Activated B cell treated with CpG ODN at 0.5 μM for 24 hours (primary cell): Measurements from ENCODE around the gene KDM4B. TPM values are rescaled to one million over a fixed set of nuclear protein-coding genes. Genes with fewer than 3 reads are reported as not detected.

Source experiments
- ATAC-seq: fragments of 200-7000 bp; cut with Tn5 transposase; one replicate; pipeline ENCODE4 v1.10.0; 2021; ENCODE audit warnings: low read depth, mild to moderate bottlenecking, moderate library complexity
- CTCF ChIA-PET: fragments of 350-600 bp; sonication (Branson Sonifier 250); formaldehyde crosslinking; loops from one replicate; lab custom pipeline; 2021; ENCODE audit warnings: antibody characterized with exemption; lab: Charles Lee
- POLR2A ChIA-PET: fragments of 350-600 bp; sonication (Branson Sonifier 250); formaldehyde crosslinking; loops from one replicate; lab custom pipeline; 2021; ENCODE audit warnings: antibody characterized with exemption; lab: Charles Lee
- DNase-seq: peaks from one replicate; pipeline ENCODE4 v3.0.0; 2022
- H3K27ac Mint-ChIP-seq: one replicate; pipeline ENCODE4 v1.8.0; 2020; ENCODE audit warnings: mixed read lengths
- H3K27me3 Mint-ChIP-seq: one replicate; pipeline ENCODE4 v1.8.0; 2021; ENCODE audit warnings: mixed read lengths
- H3K36me3 Mint-ChIP-seq: one replicate; pipeline ENCODE4 v1.8.0; 2021; ENCODE audit warnings: low read depth, mixed read lengths
- H3K4me1 Mint-ChIP-seq: one replicate; pipeline ENCODE4 v1.8.0; 2021; ENCODE audit warnings: mixed read lengths
- H3K4me3 Mint-ChIP-seq: one replicate; pipeline ENCODE4 v1.8.0; 2020; ENCODE audit warnings: mild to moderate bottlenecking, mixed read lengths
- H3K9me3 Mint-ChIP-seq: one replicate; pipeline ENCODE4 v1.8.0; 2020; ENCODE audit warnings: mixed read lengths
- CTCF ChIP-seq: fragments of 200-600 bp; IDR thresholded peaks from one replicate; pipeline ENCODE4 v1.8.0; 2022; ENCODE audit warnings: antibody characterized with exemption, mild to moderate bottlenecking
- intact Hi-C: fragments of 100-400 bp; cut with micrococcal nuclease; formaldehyde crosslinking; loops from one replicate; pipeline ENCODE4 v1.15.1; 2024
- total RNA-seq: library from RNA; stranded (reverse); gene quantifications from 2 replicates; pipeline ENCODE4 v1.2.3, GENCODE V29; 2022

The KDM4B gene
- total RNA-seq, 1 donor from 2014 or later = 88.9 TPM

- H3K4me3 Mint-ChIP-seq = no peak overlapping the region
- POLR2A ChIA-PET = interaction anchor here (0.7 to 1.7 kb wide), 3 partner anchors 82 to 105 kb away, joined by 3 to 4 read pairs (median 4); no protein-coding TSS in a partner anchor
- TF ChIP-seq CTCF = no peak
- no peak for DNase-seq
- intact Hi-C loops = loop anchor here (1.0 to 2.0 kb wide), 4 partner anchors 82 to 431 kb away; no protein-coding TSS in a partner anchor
- H3K9me3 Mint-ChIP-seq = no peaks in the 10 kb centered on the region
- H3K27ac Mint-ChIP-seq = no peak overlapping the region
- H3K27me3 Mint-ChIP-seq = no peaks in the 10 kb centered on the region
- peaks cover 17% of the 10 kb centered on the region for H3K36me3 Mint-ChIP-seq
- ATAC-seq = no peak
- peaks cover 26% of the 10 kb centered on the region for H3K4me1 Mint-ChIP-seq
- CTCF ChIA-PET = interaction anchor here (0.7 to 2.7 kb wide), 9 partner anchors 10 to 178 kb away, joined by 3 to 14 read pairs (median 4); no protein-coding TSS in a partner anchor
Measured at GRCh38 chr19:5048727-5049553, 80.0 kb downstream of the KDM4B start.

- TF ChIP-seq CTCF = no peak
- H3K27ac Mint-ChIP-seq = no peak overlapping the region
- ChIA-PET POLR2A (interaction anchor here (1.7 kb wide), 1 partner anchor 87 kb away, joined by 4 read pairs; no protein-coding TSS in a partner anchor), CTCF (interaction anchor here (0.7 to 2.7 kb wide), 7 partner anchors 10 to 177 kb away, joined by 3 to 14 read pairs (median 4); no protein-coding TSS in a partner anchor)
- no peaks in the 10 kb centered on the region for H3K9me3 Mint-ChIP-seq
- ATAC-seq (no peak), DNase-seq (no peak)
- no peaks in the 10 kb centered on the region for H3K27me3 Mint-ChIP-seq
- H3K4me1 Mint-ChIP-seq = peaks cover 26% of the 10 kb centered on the region
- intact Hi-C loops = loop anchor here (2.0 kb wide), 1 partner anchor 327 kb away; no protein-coding TSS in a partner anchor
- no peak overlapping the region for H3K4me3 Mint-ChIP-seq
- peaks cover 18% of the 10 kb centered on the region for H3K36me3 Mint-ChIP-seq
Measured at GRCh38 chr19:5049561-5049960, 80.6 kb downstream of the KDM4B start.

GRCh38 chr19:5050067-5050656, 81.2 kb downstream of the KDM4B start:
- ChIA-PET POLR2A (no interaction called here), CTCF (interaction anchor here (1.0 to 2.7 kb wide), 4 partner anchors 11 to 104 kb away, joined by 4 to 14 read pairs (median 5); no protein-coding TSS in a partner anchor)
- H3K4me1 Mint-ChIP-seq = peaks cover 26% of the 10 kb centered on the region
- H3K4me3 Mint-ChIP-seq = no peak overlapping the region
- H3K27ac Mint-ChIP-seq = no peak overlapping the region
- no peak for DNase-seq
- H3K36me3 Mint-ChIP-seq = peaks cover 18% of the 10 kb centered on the region
- no peaks in the 10 kb centered on the region for H3K27me3 Mint-ChIP-seq
- TF ChIP-seq CTCF = no peak
- intact Hi-C loops = no loop called here
- H3K9me3 Mint-ChIP-seq = no peaks in the 10 kb centered on the region
- ATAC-seq = no peak

GRCh38 chr19:5050905-5051304, 82.0 kb downstream of the KDM4B start:
- no peaks in the 10 kb centered on the region for H3K9me3 Mint-ChIP-seq
- no peaks in the 10 kb centered on the region for H3K27me3 Mint-ChIP-seq
- H3K4me3 Mint-ChIP-seq = no peak overlapping the region
- peaks cover 26% of the 10 kb centered on the region for H3K4me1 Mint-ChIP-seq
- no peak overlapping the region for H3K27ac Mint-ChIP-seq
- TF ChIP-seq CTCF = no peak
- peaks cover 22% of the 10 kb centered on the region for H3K36me3 Mint-ChIP-seq
- no peak for DNase-seq
- intact Hi-C loops = no loop called here
- no peak for ATAC-seq
- CTCF ChIA-PET = interaction anchor here (2.7 kb wide), 1 partner anchor 103 kb away, joined by 14 read pairs; no protein-coding TSS in a partner anchor
- POLR2A ChIA-PET = no interaction called here
